Measurements from ENCODE around the gene CUEDC1. TPM values are rescaled to one million over a fixed set of nuclear protein-coding genes. Genes with fewer than 3 reads are reported as not detected.

The CUEDC1 gene
- total and polyA plus RNA-seq, 9 of the 15 experiments (the other 6 are each of a cell fraction or from before 2014, with no cell fraction given): 0.20 to 4.1 (median 1.6) TPM; not detected in 1

DNA sequence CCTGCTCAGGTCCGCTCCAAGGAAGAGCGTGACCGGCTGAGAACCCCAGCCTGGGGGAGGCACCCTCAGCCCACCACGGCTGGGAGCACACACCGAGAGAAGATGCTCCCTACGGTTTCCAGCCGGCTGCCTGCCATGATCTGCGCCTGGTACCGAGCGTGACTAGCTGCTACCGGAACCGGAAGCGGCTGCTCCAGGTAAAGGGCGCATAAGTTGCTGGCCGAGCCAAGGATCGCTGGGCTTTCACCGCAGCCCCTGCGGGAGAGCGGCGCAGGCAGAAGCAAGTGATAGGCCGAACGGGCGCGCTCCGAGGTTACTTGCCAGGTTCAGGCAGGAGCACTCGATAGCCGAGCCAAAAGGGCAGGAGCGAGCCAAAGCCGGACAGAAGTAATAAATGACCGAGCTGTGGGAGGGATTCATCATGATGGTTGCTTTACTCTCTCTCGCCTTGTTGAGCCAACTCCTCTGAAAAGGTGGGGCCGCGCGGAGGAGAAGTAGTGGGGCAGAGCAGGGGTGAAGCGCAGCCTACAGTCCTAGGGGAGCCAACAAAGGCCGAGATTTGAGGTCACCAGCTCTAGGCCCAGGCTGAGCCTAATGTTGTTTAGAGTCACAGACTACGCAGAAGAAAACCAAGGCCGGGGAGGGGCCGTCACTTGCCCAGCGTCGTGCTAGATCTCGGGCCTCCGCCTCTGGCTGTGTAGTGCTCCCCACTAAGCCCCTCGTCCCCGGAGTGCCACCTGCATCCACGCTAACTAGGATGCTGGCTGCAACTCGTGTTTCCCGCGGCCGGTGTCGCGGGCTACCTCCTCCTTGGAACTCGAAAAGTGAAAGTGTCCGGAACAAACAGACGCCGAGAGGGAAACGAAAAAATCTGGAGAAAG is 105.1 kb downstream of the CUEDC1 start, which contains the start of gene MRPS23 (continued):
- TF ChIP-seq KLF10 (CRISPR knock-in tag; IDR thresholded peaks at IDR 0.05) (no peak), ZNF347 (CRISPR knock-in tag; IDR thresholded peaks at IDR 0.05; ENCODE audit: low read depth) (no peak), ZNF224 (CRISPR knock-in tag; IDR thresholded peaks at IDR 0.05) (no peak), SNRNP70 (optimal IDR thresholded peaks at IDR 0.05; ENCODE audit: low read depth, low read length) (no peak), ATF3 (IDR thresholded peaks at IDR 0.05) (no peak), ATF3 (CRISPR knock-in tag; conservative IDR thresholded peaks at IDR 0.05) (no peak; the same call in 1 of the 2 replicates), CTBP1 (IDR thresholded peaks at IDR 0.05; ENCODE audit: borderline replicate concordance) (peak; percentile 94), BCL6 (CRISPR knock-in tag; IDR thresholded peaks at IDR 0.05) (no peak), SIN3B (IDR thresholded peaks at IDR 0.05; ENCODE audit: low read depth) (peak; percentile 94), HDGF (IDR thresholded peaks at IDR 0.05) (no peak), RUNX1 (IDR thresholded peaks at IDR 0.05; ENCODE audit: low read depth) (no peak), SMAD4 (CRISPR knock-in tag; conservative IDR thresholded peaks at IDR 0.05) (peak; percentile 67; the same call in 1 of the 2 replicates), TARDBP (IDR thresholded peaks at IDR 0.05) (no peak), TCF7 (IDR thresholded peaks at IDR 0.05; ENCODE audit: borderline replicate concordance) (peak; percentile 62), BRD4 (IDR thresholded peaks at IDR 0.05) (peak; percentile 64; the same call in 1 of the 2 replicates), KHSRP (IDR thresholded peaks at IDR 0.05) (no peak), SOX6 (IDR thresholded peaks at IDR 0.05) (peak; percentile 73), FOXK2 (conservative IDR thresholded peaks at IDR 0.05 in 1 of 2, IDR thresholded peaks at IDR 0.05 in 1 of 2; ENCODE audit: low read depth in 2 of 2) (peak; percentile 15 to 95; a peak in 2 of 4 replicates), TBP (optimal IDR thresholded peaks at IDR 0.05; ENCODE audit: low read depth, low read length) (peak; percentile 82), ZNF140 (CRISPR knock-in tag; IDR thresholded peaks at IDR 0.05) (no peak), DNMT1 (IDR thresholded peaks at IDR 0.05) (no peak), ZKSCAN8 (CRISPR knock-in tag; IDR thresholded peaks at IDR 0.05) (no peak), ZFP30 (CRISPR knock-in tag; IDR thresholded peaks at IDR 0.05; ENCODE audit: borderline replicate concordance) (no peak), KDM5B (IDR thresholded peaks at IDR 0.05; ENCODE audit: insufficient replicate concordance, low read depth, low read length) (peak; percentile 49), EHMT2 (IDR thresholded peaks at IDR 0.05) (peak; percentile 3; the same call in 1 of the 2 replicates), ZFPM2 (CRISPR knock-in tag; IDR thresholded peaks at IDR 0.05) (no peak), ZNF57 (CRISPR knock-in tag; IDR thresholded peaks at IDR 0.05) (no peak), CEBPG (CRISPR knock-in tag; IDR thresholded peaks at IDR 0.05) (0 out of 2 replicates have a peak, but pooled peaks have one; percentile 34), CEBPG (tag; conservative IDR thresholded peaks at IDR 0.05 in 1 of 2, IDR thresholded peaks at IDR 0.05 in 1 of 2) (no peak), GTF2F1 (IDR thresholded peaks at IDR 0.05; ENCODE audit: low read depth, low read length) (no peak)
- TF ChIP-seq, protein P1, sequence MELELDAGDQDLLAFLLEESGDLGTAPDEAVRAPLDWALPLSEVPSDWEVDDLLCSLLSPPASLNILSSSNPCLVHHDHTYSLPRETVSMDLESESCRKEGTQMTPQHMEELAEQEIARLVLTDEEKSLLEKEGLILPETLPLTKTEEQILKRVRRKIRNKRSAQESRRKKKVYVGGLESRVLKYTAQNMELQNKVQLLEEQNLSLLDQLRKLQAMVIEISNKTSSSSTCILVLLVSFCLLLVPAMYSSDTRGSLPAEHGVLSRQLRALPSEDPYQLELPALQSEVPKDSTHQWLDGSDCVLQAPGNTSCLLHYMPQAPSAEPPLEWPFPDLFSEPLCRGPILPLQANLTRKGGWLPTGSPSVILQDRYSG (tag; conservative IDR thresholded peaks at IDR 0.05; ENCODE audit: low read depth): no peak
